ENCODE data around the gene BICRA. TPM values are rescaled to one million over a fixed set of nuclear protein-coding genes. Genes with fewer than 3 reads are reported as not detected.

BICRA gene
- total and polyA plus RNA-seq, 2 of the 8 experiments (the other 6 are each of a cell fraction or from before 2014, with no cell fraction given) = 1.5 to 29.2 TPM

DNA sequence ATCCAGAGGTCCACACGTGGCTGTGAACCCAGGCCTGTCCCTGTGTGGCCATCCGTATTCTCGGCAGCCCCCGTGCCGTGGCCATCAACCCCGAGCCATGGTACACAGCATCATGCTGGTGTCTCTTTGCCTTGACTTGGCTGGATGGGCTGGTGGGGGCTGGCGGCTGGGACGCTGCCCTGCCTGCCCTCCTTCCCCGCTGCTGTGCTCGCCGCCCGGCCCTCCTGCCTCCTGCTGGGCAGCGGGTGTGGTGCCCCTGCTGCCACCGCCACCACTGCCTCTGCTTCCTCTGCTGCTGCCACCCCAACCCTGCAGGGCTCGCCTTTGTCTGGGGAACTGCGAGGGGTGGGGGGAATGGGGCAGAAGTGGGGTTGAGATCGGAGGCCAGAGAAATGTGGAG, 84.6 kb downstream of the BICRA start:
- H4K8ac ChIP-seq (ENCODE audit: extremely low read depth, insufficient read depth, low read length) = no peak overlapping the region; the same call in 1 of the 2 replicates
- H2BK120ac ChIP-seq (replicated peaks; ENCODE audit: low read depth, low read length) = no peak overlapping the region
- peaks cover 0 to 4% (median 0%) of the 10 kb centered on the region in 4 experiments; a peak in 1 of 7 replicates for H3K4me1 ChIP-seq (replicated peaks in 1 of 4; ENCODE audit: control insufficient read depth in 3 of 4, insufficient read depth in 4 of 4, low read length in 3 of 4)
- no peak overlapping the region for H3K9ac ChIP-seq (replicated peaks in 1 of 4; ENCODE audit: extremely low read depth in 1 of 4, low read depth in 3 of 4, low read length in 3 of 4)
- peaks cover 4 to 9% (median 5%) of the 10 kb centered on the region in 4 experiments for H3K36me3 ChIP-seq (ENCODE audit: control insufficient read depth in 2 of 4, insufficient read depth in 4 of 4, low read length in 3 of 4)
- H3K23me2 ChIP-seq (ENCODE audit: low read depth, low read length) = no peaks in the 10 kb centered on the region
- TF ChIP-seq EGR1 (IDR thresholded peaks at IDR 0.05; ENCODE audit: borderline replicate concordance, low read depth, low read length) (no peak), CBX8 (IDR thresholded peaks at IDR 0.05; ENCODE audit: borderline replicate concordance, low read depth, low read length) (no peak), RXRA (IDR thresholded peaks at IDR 0.05; ENCODE audit: insufficient read depth, low read depth, low read length) (no peak), CTCF (IDR thresholded peaks at IDR 0.05; ENCODE audit: control extremely low read depth in 1 of 3, insufficient read depth in 1 of 3, low read depth in 1 of 3, low read length in 3 of 3) (peak in 1 of 3 experiments; percentile 16; a peak in 1 of 4 replicates), HDAC6 (IDR thresholded peaks at IDR 0.05; ENCODE audit: low read depth, low read length) (no peak), YY1 (IDR thresholded peaks at IDR 0.05; ENCODE audit: low read depth, low read length) (no peak), RAD21 (IDR thresholded peaks at IDR 0.05 in 1 of 2, conservative IDR thresholded peaks at IDR 0.05 in 1 of 2; ENCODE audit: low read depth in 2 of 2, low read length in 2 of 2) (peak in 1 of 2 experiments; percentile 18; a peak in 1 of 4 replicates)
- no peak overlapping the region for H2BK20ac ChIP-seq (ENCODE audit: low read length)
- DNase-seq (ENCODE audit: low read depth in 1 of 2, low spot score in 2 of 2) (no peak), FAIRE-seq (no peak)
- no peak overlapping the region for H2BK5ac ChIP-seq (ENCODE audit: low read depth, low read length)
- H3K23ac ChIP-seq (ENCODE audit: insufficient read length) = no peak overlapping the region
- H3K27me3 ChIP-seq (replicated peaks in 1 of 4; ENCODE audit: control insufficient read depth in 3 of 4, extremely low read depth in 1 of 4, insufficient read depth in 3 of 4, low read length in 3 of 4) = no peaks in the 10 kb centered on the region
- H3K27ac ChIP-seq (ENCODE audit: low read depth, low read length) = no peak overlapping the region
- H2BK15ac ChIP-seq (ENCODE audit: low read length) = no peak overlapping the region
- peaks cover 5% of the 10 kb centered on the region for H3K79me1 ChIP-seq (ENCODE audit: low read depth, low read length)
- ChIA-PET POLR2A (ENCODE audit: partially characterized antibody) (no interaction called here), CTCF (ENCODE audit: partially characterized antibody) (interaction anchor here (0.7 to 1.2 kb wide), 3 partner anchors 32 to 183 kb away, joined by 3 to 4 read pairs (median 3); no protein-coding TSS in a partner anchor)
- H3K4me2 ChIP-seq (ENCODE audit: insufficient read depth in 1 of 2, low read depth in 2 of 2, low read length in 2 of 2) = no peak overlapping the region
- H3K79me2 ChIP-seq (ENCODE audit: control insufficient read depth in 1 of 2, insufficient read depth in 2 of 2, low read length in 2 of 2) = no peaks in the 10 kb centered on the region; a peak in 1 of 4 replicates
- no peak overlapping the region for H2AK5ac ChIP-seq (ENCODE audit: low read depth, low read length)
- no peak overlapping the region for H3K4me3 ChIP-seq (ENCODE audit: extremely low read depth in 1 of 4, insufficient read depth in 2 of 4, low read depth in 3 of 4, low read length in 4 of 4)
- H3K18ac ChIP-seq (ENCODE audit: extremely low read depth, low read length) = no peak overlapping the region
- no peak overlapping the region for H3K56ac ChIP-seq (replicated peaks; ENCODE audit: insufficient read length, low read depth, low read length)
- H3K14ac ChIP-seq (ENCODE audit: insufficient read length) = no peak overlapping the region
- peak overlapping the region; percentile 54 for H4K91ac ChIP-seq (replicated peaks; ENCODE audit: insufficient read length, low read length)
- H4K5ac ChIP-seq (ENCODE audit: insufficient read length, low read depth, low read length) = no peak overlapping the region
- H3K4ac ChIP-seq (replicated peaks; ENCODE audit: insufficient read length, low read depth, low read length) = no peak overlapping the region
- no peaks in the 10 kb centered on the region for H3K9me3 ChIP-seq (ENCODE audit: insufficient read depth in 2 of 2, low read depth in 1 of 2, low read length in 1 of 2)
- no peak overlapping the region for H2BK12ac ChIP-seq (ENCODE audit: low read depth, low read length)
- peaks cover under 1 to 6% of the 10 kb centered on the region in 2 experiments for H4K20me1 ChIP-seq (replicated peaks in 1 of 2; ENCODE audit: control insufficient read depth in 1 of 2, insufficient read depth in 2 of 2, low read length in 2 of 2)
- no peak overlapping the region for H2AFZ ChIP-seq (ENCODE audit: low read length)
- WGBS, 2 experiments (ENCODE audit: extremely low coverage in 1 of 2, insufficient coverage in 1 of 2, insufficient read length in 1 of 2, insufficient replicate concordance in 2 of 2, low coverage in 1 of 2, low lambda C conversion rate in 2 of 2, missing lambda C conversion rate in 1 of 2) = 94% methylated on average over 10 of the region's 17 CpGs; no CpG with 5 or more reads in 1 of the 2 experiments

All from H1 (cell line).